AG09309 (cell line): ENCODE results near the gene DNAH10.

Experiments used
- DNase-seq: peaks from one replicate; pipeline ENCODE4 v3.0.0-alpha.2; 2010; ENCODE audit warnings: low read depth
- H3K4me3 ChIP-seq: 2 replicates; pipeline ENCODE4 v1.5.1; 2011; ENCODE audit warnings: mild to moderate bottlenecking, low read depth, low read length, moderate library complexity; ENCODE audit not compliant: control insufficient read depth
- TF ChIP-seq, protein P1 (sequence below): IDR thresholded peaks from 2 replicates; pipeline ENCODE4 v1.5.1; 2011; ENCODE audit warnings: mild to moderate bottlenecking, low read depth, low read length, inconsistent platforms; ENCODE audit not compliant: insufficient read depth, control insufficient read depth; ENCODE audit errors: missing control alignments

The DNAH10 gene

GRCh38 chr12:123900871-123901376 is 138.8 kb downstream of the DNAH10 start:
- no peak for DNase-seq
- TF ChIP-seq, protein P1, sequence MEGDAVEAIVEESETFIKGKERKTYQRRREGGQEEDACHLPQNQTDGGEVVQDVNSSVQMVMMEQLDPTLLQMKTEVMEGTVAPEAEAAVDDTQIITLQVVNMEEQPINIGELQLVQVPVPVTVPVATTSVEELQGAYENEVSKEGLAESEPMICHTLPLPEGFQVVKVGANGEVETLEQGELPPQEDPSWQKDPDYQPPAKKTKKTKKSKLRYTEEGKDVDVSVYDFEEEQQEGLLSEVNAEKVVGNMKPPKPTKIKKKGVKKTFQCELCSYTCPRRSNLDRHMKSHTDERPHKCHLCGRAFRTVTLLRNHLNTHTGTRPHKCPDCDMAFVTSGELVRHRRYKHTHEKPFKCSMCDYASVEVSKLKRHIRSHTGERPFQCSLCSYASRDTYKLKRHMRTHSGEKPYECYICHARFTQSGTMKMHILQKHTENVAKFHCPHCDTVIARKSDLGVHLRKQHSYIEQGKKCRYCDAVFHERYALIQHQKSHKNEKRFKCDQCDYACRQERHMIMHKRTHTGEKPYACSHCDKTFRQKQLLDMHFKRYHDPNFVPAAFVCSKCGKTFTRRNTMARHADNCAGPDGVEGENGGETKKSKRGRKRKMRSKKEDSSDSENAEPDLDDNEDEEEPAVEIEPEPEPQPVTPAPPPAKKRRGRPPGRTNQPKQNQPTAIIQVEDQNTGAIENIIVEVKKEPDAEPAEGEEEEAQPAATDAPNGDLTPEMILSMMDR, result no peak
- H3K4me3 ChIP-seq, result no peak overlapping the region

- no peak overlapping the region for H3K4me3 ChIP-seq
- DNase-seq, result no peak
- TF ChIP-seq, protein P1, result no peak
These were observed 140.7 kb downstream of the DNAH10 start for GRCh38 chr12:123902821-123903220.

- TF ChIP-seq, protein P1, result no peak
- H3K4me3 ChIP-seq, result no peak overlapping the region
- DNase-seq, result no peak
These were observed 141.4 kb downstream of the DNAH10 start for GRCh38 chr12:123903301-123904065.

DNA sequence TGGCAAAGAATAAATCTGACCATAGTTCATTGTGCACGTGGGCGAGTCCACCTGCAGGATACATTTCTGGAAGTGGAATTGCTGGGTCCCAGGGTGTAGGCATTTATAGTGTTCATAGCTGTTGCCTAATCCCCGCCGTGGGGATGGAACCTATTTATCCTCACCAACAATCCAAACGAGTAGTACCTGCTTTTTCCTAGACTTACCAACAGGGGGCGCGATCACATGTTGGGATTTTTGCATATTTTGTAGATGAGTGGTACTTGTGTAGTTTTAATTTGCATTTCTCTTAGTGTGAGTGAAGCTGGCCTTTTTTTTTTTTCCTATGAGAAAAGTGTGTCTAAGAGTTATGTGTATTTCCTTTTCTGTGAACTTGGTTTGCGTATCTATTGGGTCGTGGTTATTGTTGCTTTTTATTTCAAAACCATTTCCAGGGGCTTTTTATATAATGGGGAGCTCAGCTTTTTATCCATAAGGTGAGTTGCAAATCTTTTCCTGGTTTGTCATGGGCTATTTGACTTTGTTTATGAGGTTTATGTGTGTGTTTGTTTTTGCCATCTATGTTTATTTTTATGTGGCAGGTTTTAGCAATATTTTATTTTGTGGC is 143.3 kb downstream of the DNAH10 start:
- DNase-seq, result peak; percentile 71
- TF ChIP-seq, protein P1, result peak; percentile 73
- no peak overlapping the region for H3K4me3 ChIP-seq

DNA sequence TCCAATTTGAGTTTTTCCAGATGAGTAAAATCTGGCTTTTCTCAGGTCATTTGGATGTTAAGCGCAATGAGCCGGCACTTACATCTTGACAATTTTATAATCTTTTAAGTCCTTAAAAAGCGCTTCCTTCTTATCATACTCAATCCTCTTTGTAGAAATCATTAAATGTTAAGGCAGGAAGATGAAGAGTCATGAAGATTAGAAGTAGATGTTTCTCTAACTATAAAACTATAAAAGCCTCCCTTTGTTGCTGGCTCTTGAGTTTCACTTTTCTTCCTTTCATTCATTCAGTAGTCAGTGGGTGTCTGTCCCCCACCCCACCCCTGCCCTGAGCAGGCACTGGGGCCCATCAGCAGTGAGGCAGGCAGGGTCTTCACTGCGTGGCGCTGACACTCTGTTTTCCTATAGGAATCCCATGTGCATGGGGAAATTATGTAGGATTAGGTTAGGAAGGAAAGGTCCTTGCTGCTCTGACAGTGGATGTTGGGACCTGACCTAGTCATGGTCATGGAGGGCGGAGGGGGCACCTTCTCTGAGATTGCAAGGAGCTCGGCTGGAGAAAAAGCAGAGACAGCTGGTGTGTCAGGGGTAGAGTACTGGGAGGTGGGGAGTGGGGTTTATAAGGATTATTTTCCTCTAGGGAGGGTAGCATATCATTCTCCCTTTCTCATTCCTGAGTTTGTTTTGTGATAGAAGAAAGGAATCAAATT is 144.8 kb downstream of the DNAH10 start:
- no peak overlapping the region for H3K4me3 ChIP-seq
- no peak for DNase-seq
- TF ChIP-seq, protein P1, result no peak

- TF ChIP-seq, protein P1, result no peak
- no peak for DNase-seq
- H3K4me3 ChIP-seq, result no peak overlapping the region
These were observed 145.8 kb downstream of the DNAH10 start for GRCh38 chr12:123907726-123908476.
